Kidney (tissue), 14 donors: Measurements from ENCODE around the gene BCDIN3D. TPM values are rescaled to one million over a fixed set of nuclear protein-coding genes. Genes with fewer than 3 reads are reported as not detected.
A peak's percentile ranks its signal among the peaks of the same experiment; 100 is the strongest.
"Not testable (repeated sequence)": the region's sequence is repeated elsewhere in the genome, so short reads cannot be mapped to it uniquely, and the experiment has no call there.

ENCODE experiments used
- DNase-seq, 5 donors: peaks; one replicate each; pipeline ENCODE4 v3.0.0-alpha.2; 2013 to 2020
- FAIRE-seq: peaks from 2 replicates; lab custom pipeline; 2012; peaks lifted over from hg19 to GRCh38; lab: Jason Lieb, UNC
- H3K27ac ChIP-seq, 2 donors: one replicate each; pipeline ENCODE4 v1.7.0; 2013; ENCODE audit warnings: low read depth in 2 of 2, low read length in 2 of 2, inconsistent platforms in 1 of 2
- H3K27me3 ChIP-seq: one replicate; pipeline ENCODE4 v1.7.1; 2013; ENCODE audit warnings: low read length, inconsistent platforms; ENCODE audit not compliant: control insufficient read depth, insufficient read depth
- H3K36me3 ChIP-seq, 3 donors: one replicate each; pipeline versions ENCODE4 v1.7.0 to v1.7.1; 2013; ENCODE audit warnings: low read length in 3 of 3, control low read depth in 1 of 3, inconsistent platforms in 1 of 3; ENCODE audit not compliant: insufficient read depth in 3 of 3, control insufficient read depth in 2 of 3
- H3K4me1 ChIP-seq, 3 donors: one replicate each; pipeline versions ENCODE4 v1.7.0 to v1.7.1; 2013; ENCODE audit warnings: low read length in 3 of 3, inconsistent platforms in 1 of 3, low read depth in 1 of 3; ENCODE audit not compliant: control insufficient read depth in 2 of 3, insufficient read depth in 2 of 3
- H3K4me3 ChIP-seq, 3 donors: one replicate each; pipeline versions ENCODE4 v1.7.0 to v1.8.1; 2013; ENCODE audit warnings: low read length in 3 of 3, control low read depth in 1 of 3, inconsistent platforms in 1 of 3
- H3K9ac ChIP-seq, 3 donors: one replicate each; pipeline versions ENCODE4 v1.7.0 to v1.7.1; 2013; ENCODE audit warnings: low read length in 3 of 3, control low read depth in 1 of 3, inconsistent platforms in 1 of 3
- H3K9me3 ChIP-seq, 3 donors: one replicate each; pipeline versions ENCODE4 v1.7.0 to v1.7.1; 2013; ENCODE audit warnings: low read length in 3 of 3, control low read depth in 1 of 3, inconsistent platforms in 1 of 3; ENCODE audit not compliant: control insufficient read depth in 2 of 3, insufficient read depth in 1 of 3
- intact Hi-C: fragments of 100-400 bp; cut with DNase I; formaldehyde crosslinking; loops from one replicate; pipeline ENCODE4 v1.11.1; 2022
- polyA plus RNA-seq: library from polyadenylated mRNA; stranded (reverse); fragments of 350-450 nt; fragmentation: Illumina TruSeq; extraction: RNeasy Lipid Tissue Mini Kit (QIAGEN cat#74804); gene quantifications from one replicate; pipeline ENCODE4 v1.2.3, GENCODE V29; 2014; ENCODE audit warnings: low read depth, low replicate concordance; ENCODE audit not compliant: insufficient read depth
- total RNA-seq: library from RNA; stranded (reverse); fragmentation: NEBNext Ultra II Directional; extraction: Animal tissue kit (Norgen Biotek cat#: 25700); gene quantifications from one replicate; pipeline ENCODE4 v1.2.1, GENCODE V29; 2021
- TF ChIP-seq, protein P1 (sequence below): IDR thresholded peaks from 3 replicates; pipeline ENCODE4 v1.5.1; 2012; ENCODE audit warnings: mild to moderate bottlenecking, moderate library complexity, borderline replicate concordance; ENCODE audit not compliant: insufficient read depth; ENCODE audit errors: extremely low read depth
- donor health status: control.
- donor health status: control.
- donor health status: control.
- donor health status: control.
- donor health status: control.
- donor health status: DM: yes; HTN: yes; CAD: no.
- donor health status: Normal renal cell carcinoma (clear cell type).

BCDIN3D gene
- total and polyA plus RNA-seq, 2 donors from 2014 or later = 4.6 to 5.1 TPM

DNA sequence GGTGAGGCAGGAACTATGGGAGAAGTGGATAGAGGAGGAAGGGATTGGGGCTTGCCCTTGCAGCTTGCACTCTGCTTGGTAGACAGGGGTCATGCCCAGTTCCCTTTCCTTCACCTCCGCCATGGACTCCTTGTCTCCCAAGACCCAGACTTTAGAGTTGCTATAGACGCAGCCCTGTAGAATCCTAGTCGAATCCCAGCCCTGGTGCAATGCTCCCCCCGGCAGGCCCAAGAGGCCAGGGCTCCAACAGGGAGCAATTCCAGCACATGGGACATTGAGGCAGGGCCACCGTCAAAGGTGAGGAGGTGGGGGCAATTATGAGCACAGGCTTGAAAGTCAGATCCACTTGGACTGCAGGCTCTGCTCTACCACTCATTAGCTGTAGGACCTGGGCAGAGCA is 29.5 kb upstream of the BCDIN3D start:
- Histone ChIP-seq H3K9me3 (no peaks in the 10 kb centered on the region), H3K9ac (no peak overlapping the region), H3K4me3 (no peak overlapping the region), H3K4me1 (peaks cover 2 to 32% (median 29%) of the 10 kb centered on the region in 3 donors), H3K27ac (no peak overlapping the region), H3K36me3 (no peaks in the 10 kb centered on the region), H3K27me3 (no peaks in the 10 kb centered on the region)
- DNase-seq = peak in 1 of 5 donors; percentile 34
- TF ChIP-seq, protein P1, sequence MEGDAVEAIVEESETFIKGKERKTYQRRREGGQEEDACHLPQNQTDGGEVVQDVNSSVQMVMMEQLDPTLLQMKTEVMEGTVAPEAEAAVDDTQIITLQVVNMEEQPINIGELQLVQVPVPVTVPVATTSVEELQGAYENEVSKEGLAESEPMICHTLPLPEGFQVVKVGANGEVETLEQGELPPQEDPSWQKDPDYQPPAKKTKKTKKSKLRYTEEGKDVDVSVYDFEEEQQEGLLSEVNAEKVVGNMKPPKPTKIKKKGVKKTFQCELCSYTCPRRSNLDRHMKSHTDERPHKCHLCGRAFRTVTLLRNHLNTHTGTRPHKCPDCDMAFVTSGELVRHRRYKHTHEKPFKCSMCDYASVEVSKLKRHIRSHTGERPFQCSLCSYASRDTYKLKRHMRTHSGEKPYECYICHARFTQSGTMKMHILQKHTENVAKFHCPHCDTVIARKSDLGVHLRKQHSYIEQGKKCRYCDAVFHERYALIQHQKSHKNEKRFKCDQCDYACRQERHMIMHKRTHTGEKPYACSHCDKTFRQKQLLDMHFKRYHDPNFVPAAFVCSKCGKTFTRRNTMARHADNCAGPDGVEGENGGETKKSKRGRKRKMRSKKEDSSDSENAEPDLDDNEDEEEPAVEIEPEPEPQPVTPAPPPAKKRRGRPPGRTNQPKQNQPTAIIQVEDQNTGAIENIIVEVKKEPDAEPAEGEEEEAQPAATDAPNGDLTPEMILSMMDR = no peak
- no peak for FAIRE-seq
- intact Hi-C loops = no loop called here

DNA sequence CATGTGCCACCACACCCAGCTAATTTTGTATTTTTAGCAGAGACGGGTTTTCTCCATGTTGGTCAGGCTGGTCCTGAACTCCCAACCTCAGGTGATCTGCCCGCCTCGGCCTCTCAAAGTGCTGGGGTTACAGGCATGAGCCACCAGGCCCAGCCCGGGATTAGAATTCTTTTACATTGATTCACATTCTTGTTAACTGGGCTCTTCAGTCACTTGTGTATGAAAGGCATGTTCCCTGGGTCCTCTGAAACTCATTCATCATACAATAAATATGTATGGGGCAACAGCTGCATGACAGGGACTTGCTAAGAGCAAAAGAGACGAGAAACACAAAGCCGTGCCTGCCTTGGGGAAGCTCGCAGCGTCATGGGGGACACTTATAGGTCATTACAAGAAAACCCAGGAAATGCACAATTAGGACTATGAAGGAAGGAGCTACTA is 28.9 kb upstream of the BCDIN3D start:
- H3K9me3 ChIP-seq, FAIRE-seq, intact Hi-C loops, H3K4me3 ChIP-seq, H3K9ac ChIP-seq, H3K27me3 ChIP-seq, H3K27ac ChIP-seq, H3K36me3 ChIP-seq: not testable (repeated sequence)
- peaks cover 2 to 37% (median 29%) of the 10 kb centered on the region in 3 donors for H3K4me1 ChIP-seq
- peak in 1 of 5 donors; percentile 57 for DNase-seq

DNA sequence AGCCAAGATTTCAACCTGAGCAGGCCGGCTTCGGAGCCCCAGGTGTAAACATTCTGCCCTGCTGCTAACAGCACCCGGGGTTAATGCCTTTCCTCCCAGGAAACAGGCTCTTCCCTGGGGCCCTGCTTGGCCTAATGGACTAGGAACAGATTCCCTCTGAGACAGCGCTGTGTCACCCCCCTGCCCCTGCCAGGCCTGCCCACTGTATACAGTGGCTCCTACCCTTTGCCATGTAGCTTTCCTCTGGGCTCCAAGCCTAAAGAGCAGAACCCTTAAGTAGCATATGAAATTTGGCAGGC is 28.3 kb upstream of the BCDIN3D start:
- intact Hi-C loops = no loop called here
- peaks cover 2 to 37% (median 29%) of the 10 kb centered on the region in 3 donors for H3K4me1 ChIP-seq
- no peaks in the 10 kb centered on the region for H3K9me3 ChIP-seq
- no peaks in the 10 kb centered on the region for H3K36me3 ChIP-seq
- no peak for DNase-seq
- no peak overlapping the region for H3K27ac ChIP-seq
- H3K27me3 ChIP-seq = no peaks in the 10 kb centered on the region
- TF ChIP-seq, protein P1 = no peak
- no peak for FAIRE-seq
- H3K4me3 ChIP-seq = no peak overlapping the region
- H3K9ac ChIP-seq = no peak overlapping the region

DNA sequence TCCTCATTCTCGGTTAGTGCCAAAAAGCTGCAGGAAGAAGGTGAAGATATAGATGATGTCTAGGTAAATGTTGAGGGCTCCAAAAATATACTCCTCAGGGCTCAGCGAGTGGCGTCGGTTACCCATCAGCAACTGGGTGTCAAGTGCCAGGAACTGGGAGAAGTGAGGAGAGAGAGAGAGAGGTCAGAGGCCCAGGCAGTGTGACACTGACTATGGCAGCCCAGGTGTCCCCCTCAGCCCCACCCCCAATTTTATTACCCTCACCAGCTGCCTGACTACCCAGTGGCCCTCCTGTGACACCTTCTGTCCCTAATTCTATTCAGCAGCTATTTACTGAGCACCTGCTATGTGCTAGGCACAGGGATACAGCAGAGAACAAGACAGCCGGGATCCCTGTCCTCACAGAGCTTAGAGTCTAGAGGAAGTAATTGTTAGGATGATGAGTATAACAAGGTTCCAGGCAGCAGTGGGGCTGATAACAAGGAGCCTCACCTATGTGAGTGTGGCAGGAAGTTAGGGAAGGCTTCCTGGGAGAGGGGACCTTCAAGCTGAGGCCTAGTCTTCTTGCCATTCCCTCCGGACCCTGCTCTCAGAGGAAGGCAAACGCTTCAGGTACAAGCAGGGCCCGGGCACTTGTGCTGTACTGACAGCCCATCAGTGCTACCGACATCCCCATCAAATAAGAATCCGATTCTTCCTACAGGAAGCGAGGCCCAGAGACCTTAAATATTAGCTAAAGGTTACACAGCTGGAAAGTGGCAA is 27.8 kb upstream of the BCDIN3D start:
- Histone ChIP-seq H3K9me3 (no peaks in the 10 kb centered on the region), H3K27ac (no peak overlapping the region), H3K4me3 (no peak overlapping the region), H3K9ac (no peak overlapping the region), H3K36me3 (no peaks in the 10 kb centered on the region), H3K27me3 (no peaks in the 10 kb centered on the region), H3K4me1 (peaks cover 2 to 37% (median 29%) of the 10 kb centered on the region in 3 donors)
- no peak for FAIRE-seq
- TF ChIP-seq, protein P1 = no peak
- intact Hi-C loops = no loop called here
- no peak for DNase-seq
